Mucosa of descending colon (tissue), 3 donors: ENCODE data around the gene NLGN4Y. TPM values are rescaled to one million over a fixed set of nuclear protein-coding genes. Genes with fewer than 3 reads are reported as not detected.

Source experiments
- ATAC-seq: fragments of 200-7000 bp; cut with Tn5 transposase; one replicate; pipeline ENCODE4 v1.9.1; 2020; ENCODE audit warnings: mild to moderate bottlenecking, moderate library complexity
- DNase-seq, 3 donors: peaks; one replicate each; pipeline ENCODE4 v3.0.0-alpha.2; 2020
- H3K36me3 ChIP-seq: fragments of 200-600 bp; one replicate; pipeline ENCODE4 v1.8.0; 2021; ENCODE audit warnings: low read depth, mild to moderate bottlenecking
- H3K4me1 ChIP-seq: fragments of 200-600 bp; one replicate; pipeline ENCODE4 v1.8.0; 2021; ENCODE audit warnings: low read depth, mild to moderate bottlenecking
- H3K4me3 ChIP-seq: fragments of 200-600 bp; one replicate; pipeline ENCODE4 v1.8.0; 2021; ENCODE audit warnings: mild to moderate bottlenecking
- H3K9me3 ChIP-seq: fragments of 200-600 bp; one replicate; pipeline ENCODE4 v1.8.0; 2021; ENCODE audit warnings: mild to moderate bottlenecking
- CTCF ChIP-seq: fragments of 200-600 bp; IDR thresholded peaks from one replicate; pipeline ENCODE4 v1.8.0; 2022; ENCODE audit warnings: antibody characterized with exemption, mild to moderate bottlenecking
- intact Hi-C, 2 donors: fragments of 100-400 bp; cut with DNase I in 1 of 2; cut with micrococcal nuclease in 1 of 2; formaldehyde crosslinking; loops; one replicate each; pipeline versions ENCODE4 v1.11.0 to v1.11.1; 2022; cut with DNase I, micrococcal nuclease
- total RNA-seq, 3 donors: library from RNA; stranded (reverse); fragmentation: NEBNext Ultra II Directional in 2 of 3; extraction: Animal tissue kit (Norgen Biotek cat#: 25700) in 2 of 3; gene quantifications; one replicate each; pipeline versions ENCODE4 v1.2.1 to v1.2.4, GENCODE V29; 2021 to 2023
- donor health status: DM: no; HTN: no; CAD: no; lungs with moderate emphysema.
- donor health status: DM: no; HTN: no; CAD: no.
- donor health status: DM: no; HTN: yes; CAD: no.

NLGN4Y gene
- total RNA-seq, 3 donors from 2014 or later, result 1.3 to 15.0 TPM; not detected in 1

- no peaks in the 10 kb centered on the region for H3K9me3 ChIP-seq
- no peaks in the 10 kb centered on the region for H3K4me1 ChIP-seq
- TF ChIP-seq CTCF, result no peak
- intact Hi-C loops, result no loop called here
- no peaks in the 10 kb centered on the region for H3K36me3 ChIP-seq
- ATAC-seq, result no peak
- DNase-seq, result no peak
- H3K4me3 ChIP-seq, result no peak overlapping the region
Observed at GRCh38 chrY:14522379-14522950, 1.9 kb upstream of the NLGN4Y start.

- H3K4me1 ChIP-seq, result no peaks in the 10 kb centered on the region
- TF ChIP-seq CTCF, result no peak
- no peaks in the 10 kb centered on the region for H3K9me3 ChIP-seq
- no peaks in the 10 kb centered on the region for H3K36me3 ChIP-seq
- DNase-seq, result no peak
- intact Hi-C loops, result no loop called here
- H3K4me3 ChIP-seq, result no peak overlapping the region
- ATAC-seq, result no peak
Observed at GRCh38 chrY:14523491-14524271, 648 bp upstream of the NLGN4Y start.

GRCh38 chrY:14525315-14525714 is 986 bp downstream of the NLGN4Y start:
- Histone ChIP-seq H3K4me3 (no peak overlapping the region), H3K4me1 (no peaks in the 10 kb centered on the region), H3K9me3 (no peaks in the 10 kb centered on the region), H3K36me3 (no peaks in the 10 kb centered on the region)
- no peak for TF ChIP-seq CTCF
- intact Hi-C loops, result no loop called here
- no peak for ATAC-seq
- DNase-seq, result peak in 1 of 3 donors; percentile 1

GRCh38 chrY:14528361-14528760 is 4.0 kb downstream of the NLGN4Y start:
- H3K4me1 ChIP-seq, result no peaks in the 10 kb centered on the region
- no peaks in the 10 kb centered on the region for H3K9me3 ChIP-seq
- no peaks in the 10 kb centered on the region for H3K36me3 ChIP-seq
- no peak for TF ChIP-seq CTCF
- H3K4me3 ChIP-seq, result no peak overlapping the region
- intact Hi-C loops, result no loop called here
- no peak for DNase-seq
- no peak for ATAC-seq

GRCh38 chrY:14536703-14537102 is 12.4 kb downstream of the NLGN4Y start:
- no peaks in the 10 kb centered on the region for H3K36me3 ChIP-seq
- H3K9me3 ChIP-seq, result no peaks in the 10 kb centered on the region
- DNase-seq (no peak), ATAC-seq (no peak)
- H3K4me1 ChIP-seq, result no peaks in the 10 kb centered on the region
- intact Hi-C loops, result no loop called here
- TF ChIP-seq CTCF, result no peak
- H3K4me3 ChIP-seq, result no peak overlapping the region
